RCC 7860 (cell line): ENCODE measurements around the gene POU5F1.
"Not testable (repeated sequence)": the region's sequence is repeated elsewhere in the genome, so short reads cannot be mapped to it uniquely, and the experiment has no call there.

Experiments used
- DNase-seq: peaks from one replicate; pipeline ENCODE4 v3.0.0-alpha.2; 2015; ENCODE audit warnings: low spot score
- FAIRE-seq: peaks from 2 replicates; lab custom pipeline; 2012; peaks lifted over from hg19 to GRCh38; lab: Jason Lieb, UNC

POU5F1 gene

DNA sequence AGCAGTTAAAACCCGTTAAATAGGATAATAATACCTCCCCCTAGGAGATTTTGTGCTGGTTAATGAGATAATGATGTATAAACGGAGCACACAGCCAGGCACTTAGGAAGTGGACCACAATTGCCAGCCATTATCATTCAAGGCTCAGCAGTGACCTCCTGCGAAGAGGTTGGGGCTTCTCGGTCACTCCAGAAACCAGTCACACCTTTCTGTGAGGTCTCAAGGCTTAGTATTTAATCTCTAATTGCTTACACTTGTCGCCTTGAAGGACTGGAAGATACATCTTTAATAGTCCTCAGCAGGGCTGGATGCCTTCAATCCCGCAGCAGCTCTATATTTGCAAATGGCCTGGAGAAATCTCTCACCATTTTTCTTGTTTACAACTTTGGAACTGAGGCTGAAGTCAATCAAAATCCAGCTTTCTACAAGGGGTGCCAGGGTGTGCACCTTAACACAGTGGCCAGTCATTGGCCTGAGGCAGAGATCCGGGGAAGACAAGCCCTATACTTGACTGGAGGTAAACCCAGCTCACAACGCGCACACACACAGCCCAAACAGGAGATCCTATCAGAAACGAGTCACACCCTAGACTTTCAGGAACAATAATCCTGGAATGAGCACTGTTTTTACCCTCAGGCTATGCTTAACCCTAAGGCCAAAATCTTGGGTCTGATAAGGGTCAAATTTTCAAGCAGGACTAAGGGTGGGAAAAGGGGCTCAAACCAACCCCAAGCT lies 1.2 kb downstream of the POU5F1 start:
- FAIRE-seq (no peak), DNase-seq (no peak)

DNA sequence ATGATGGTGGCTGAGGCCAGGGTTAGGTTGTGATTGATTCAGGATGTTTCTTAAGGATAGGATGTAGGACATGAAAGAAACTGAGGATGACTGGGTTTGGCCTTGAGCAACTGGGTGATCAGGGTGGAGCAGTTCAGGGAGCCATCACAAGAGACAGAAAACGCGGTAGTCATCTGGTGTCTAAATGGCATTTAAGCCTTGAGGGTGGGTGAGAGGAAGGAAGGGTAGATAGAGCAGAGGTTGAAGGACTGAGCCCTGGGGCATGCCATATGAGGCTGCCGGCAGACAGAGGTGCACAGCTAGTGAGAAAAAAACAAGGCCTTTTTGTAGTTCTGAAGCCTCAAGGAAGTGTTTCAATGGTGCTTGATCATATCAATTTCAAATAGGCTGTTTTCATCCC lies 1.9 kb downstream of the POU5F1 start:
- no peak for FAIRE-seq
- DNase-seq = no peak

DNA sequence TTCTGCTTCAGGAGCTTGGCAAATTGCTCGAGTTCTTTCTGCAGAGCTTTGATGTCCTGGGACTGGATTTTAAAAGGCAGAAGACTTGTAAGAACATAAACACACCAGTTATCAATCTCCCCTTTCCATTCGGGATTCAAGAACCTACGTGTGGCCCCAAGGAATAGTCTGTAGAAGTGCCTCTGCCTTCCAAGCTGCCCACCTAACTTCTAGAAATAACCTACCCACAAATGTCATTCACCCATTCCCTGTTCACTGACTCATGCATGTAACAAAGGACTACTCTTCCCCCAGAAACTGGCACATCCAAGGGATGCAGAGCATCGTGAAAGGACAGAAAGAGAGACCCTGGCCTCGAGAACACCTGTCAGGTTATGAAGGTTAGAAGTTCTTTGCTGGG lies 4.5 kb downstream of the POU5F1 start:
- FAIRE-seq (no peak), DNase-seq (no peak)

DNA sequence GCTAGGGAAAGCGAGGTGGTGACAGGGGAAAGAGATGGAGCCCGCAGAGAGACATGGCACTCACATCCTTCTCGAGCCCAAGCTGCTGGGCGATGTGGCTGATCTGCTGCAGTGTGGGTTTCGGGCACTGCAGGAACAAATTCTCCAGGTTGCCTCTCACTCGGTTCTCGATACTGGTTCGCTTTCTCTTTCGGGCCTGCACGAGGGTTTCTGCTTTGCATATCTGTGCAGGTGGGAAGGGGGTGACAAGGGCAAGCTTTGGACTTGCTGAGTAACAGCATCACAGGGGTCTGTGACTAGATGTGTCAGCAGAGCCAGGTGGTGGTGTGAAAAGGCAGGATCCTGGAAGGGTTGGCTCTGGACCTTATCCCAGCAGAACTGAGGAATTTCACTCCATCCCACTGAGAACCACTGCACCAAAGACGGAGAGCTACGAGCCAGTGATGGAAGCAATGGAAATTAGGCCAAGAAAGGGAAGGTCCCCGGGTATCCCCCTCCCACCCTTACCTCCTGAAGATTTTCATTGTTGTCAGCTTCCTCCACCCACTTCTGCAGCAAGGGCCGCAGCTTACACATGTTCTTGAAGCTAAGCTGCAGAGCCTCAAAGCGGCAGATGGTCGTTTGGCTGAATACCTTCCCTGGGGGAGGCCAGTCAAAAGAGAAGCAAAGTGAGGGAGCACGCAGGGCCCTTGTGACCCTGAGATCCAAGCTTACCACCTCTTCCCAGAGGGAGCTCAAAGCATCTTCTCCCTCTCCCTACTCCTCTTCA lies 5.2 kb downstream of the POU5F1 start:
- DNase-seq, FAIRE-seq: not testable (repeated sequence)

DNA sequence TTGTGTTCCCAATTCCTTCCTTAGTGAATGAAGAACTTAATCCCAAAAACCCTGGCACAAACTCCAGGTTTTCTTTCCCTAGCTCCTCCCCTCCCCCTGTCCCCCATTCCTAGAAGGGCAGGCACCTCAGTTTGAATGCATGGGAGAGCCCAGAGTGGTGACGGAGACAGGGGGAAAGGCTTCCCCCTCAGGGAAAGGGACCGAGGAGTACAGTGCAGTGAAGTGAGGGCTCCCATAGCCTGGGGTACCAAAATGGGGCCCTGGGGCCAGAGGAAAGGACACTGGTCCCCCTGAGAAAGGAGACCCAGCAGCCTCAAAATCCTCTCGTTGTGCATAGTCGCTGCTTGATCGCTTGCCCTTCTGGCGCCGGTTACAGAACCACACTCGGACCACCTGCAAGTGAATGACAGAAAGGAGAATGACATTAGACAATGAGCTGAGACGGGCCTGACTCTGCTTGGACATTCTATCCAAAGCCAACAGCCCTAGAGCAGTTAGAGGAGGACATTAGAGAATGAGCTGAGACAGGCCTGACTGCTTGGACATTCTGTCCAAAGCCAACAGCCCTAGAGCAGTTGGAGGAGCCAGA lies 5.9 kb downstream of the POU5F1 start:
- not testable (repeated sequence) for FAIRE-seq

DNA sequence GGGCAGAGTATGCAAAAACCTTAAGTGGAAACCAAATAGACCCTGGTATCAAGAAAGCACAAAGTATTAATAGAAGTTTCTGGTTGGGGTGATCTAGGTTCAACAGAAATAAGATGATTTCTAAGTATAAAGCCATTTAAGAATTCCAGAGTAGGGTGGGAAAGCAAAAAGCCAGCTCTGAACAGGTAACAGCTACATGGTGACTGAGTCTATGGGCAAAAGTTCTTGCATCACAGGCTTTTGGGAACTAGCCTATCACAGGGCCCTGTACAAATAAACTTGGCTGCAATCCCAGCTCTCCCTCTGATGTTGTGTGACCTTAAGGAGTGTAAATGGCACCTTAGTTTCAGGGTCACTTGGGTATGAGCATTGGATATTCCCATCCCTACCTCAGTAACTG lies 6.6 kb downstream of the POU5F1 start:
- FAIRE-seq = no peak
- no peak for DNase-seq

More for the DNA sequence above, 5.9 kb downstream of the POU5F1 start:
- DNase-seq = not testable (repeated sequence)

DNA sequence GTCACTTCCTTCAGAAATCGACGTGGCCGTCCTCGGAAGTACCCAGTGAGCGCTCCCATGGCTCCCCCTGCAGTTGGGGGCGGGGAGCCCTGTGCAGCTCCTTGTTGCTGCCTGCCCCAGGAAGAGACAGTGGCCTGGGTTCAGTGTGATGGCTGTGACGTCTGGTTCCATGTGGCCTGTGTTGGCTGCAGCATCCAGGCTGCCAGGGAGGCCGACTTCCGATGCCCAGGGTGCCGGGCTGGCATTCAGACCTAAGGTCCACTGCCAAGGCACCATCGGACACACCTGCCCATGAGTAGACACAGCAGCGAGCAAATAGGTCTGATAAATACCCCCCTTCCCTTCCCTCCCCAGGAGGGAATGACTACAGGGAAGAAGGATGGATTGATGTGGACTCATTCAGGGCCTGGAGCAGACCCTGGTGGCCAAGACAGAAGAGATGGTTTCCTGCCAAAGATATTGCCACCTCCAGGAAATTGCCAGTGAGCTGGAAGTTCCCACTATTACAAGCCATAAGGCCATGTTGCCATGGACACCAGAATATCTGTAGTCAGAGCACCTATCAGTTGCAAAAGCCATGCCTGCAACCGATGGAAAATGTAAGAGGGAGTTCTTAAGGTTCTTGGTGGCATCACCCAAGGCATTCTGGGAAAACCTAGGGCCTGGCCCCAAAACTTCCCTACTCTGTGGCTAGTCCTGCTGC lies 7.9 kb downstream of the POU5F1 start:
- DNase-seq (no peak), FAIRE-seq (no peak)

DNA sequence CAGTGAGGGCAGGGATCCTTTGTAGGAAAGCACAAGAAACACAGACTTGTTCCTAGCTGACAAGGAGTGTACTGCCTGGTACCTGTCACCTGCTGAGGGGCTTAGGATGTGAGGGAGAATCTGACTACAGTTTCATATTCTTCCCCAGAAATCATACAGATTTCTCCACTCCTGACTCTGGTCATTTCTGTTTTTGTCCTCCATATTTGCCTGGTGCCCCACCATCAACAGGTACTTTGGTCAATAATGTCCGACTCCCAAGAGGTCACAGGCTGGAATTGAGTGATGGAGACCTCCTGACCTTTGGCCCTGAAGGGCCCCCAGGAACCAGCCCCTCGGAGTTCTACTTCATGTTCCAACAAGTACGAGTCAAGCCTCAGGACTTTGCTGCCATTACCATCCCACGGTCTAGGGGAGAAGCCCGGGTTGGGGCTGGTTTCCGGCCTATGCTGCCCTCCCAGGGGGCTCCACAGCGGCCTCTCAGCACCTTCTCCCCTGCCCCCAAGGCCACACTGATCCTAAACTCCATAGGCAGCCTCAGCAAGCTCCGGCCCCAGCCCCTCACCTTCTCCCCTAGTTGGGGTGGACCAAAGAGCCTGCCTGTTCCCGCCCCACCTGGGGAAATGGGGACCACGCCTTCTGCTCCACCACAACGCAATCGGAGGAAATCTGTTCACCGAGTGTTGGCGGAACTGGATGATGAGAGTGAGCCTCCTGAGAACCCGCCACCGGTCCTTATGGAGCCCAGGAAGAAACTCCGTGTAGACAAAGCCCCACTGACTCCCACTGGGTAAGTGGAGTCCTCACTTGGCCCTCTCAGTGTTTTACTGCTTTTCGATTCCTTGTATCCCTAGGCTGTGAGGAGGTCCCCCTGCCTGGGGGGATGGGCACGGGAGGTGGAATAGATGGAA lies 9.0 kb downstream of the POU5F1 start:
- DNase-seq (no peak), FAIRE-seq (no peak)

DNA sequence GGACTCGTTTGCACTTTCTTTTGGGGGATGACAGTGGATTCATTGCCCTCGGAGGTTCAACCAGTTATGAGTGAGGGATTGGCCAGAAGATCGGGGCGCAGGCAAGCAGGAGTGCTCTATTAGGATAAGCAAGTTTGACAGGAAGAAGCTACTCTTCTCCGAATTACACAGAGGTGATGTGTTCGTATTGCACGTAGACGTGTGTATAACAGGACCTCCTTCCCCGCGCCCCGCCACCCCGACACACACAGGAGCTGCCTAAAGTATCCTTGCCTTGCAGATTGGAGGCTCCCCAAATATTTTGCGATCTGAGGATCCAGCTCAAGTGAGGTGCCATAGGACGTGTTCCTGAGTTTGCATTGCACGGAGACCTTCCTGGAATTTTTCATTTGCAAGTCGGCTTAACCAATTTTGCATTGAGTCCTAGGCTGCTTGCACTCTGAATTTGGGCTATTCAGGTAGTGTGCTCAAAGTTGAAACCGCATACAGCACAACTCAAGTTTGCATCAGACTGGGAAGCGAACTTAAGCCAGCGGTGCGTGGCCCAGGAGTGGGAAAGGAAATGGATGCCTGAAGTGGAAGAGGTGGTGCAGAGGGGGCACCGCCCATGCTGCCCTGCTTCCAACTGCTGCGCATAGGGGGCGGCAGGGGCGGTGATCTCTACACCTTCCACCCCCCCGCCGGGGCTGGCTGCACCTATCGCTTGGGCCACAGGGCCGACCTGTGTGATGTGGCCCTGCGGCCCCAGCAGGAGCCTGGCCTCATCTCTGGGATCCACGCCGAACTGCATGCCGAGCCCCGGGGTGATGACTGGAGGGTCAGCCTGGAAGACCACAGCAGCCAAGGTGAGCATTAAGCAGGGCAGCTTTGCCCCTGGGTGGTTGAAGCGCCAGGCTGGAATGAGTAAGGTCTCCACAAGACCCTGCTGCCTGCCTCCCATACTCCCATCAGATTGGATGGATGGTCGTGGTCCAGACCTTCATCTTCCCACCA lies 11.3 kb downstream of the POU5F1 start:
- peak; percentile 35 for DNase-seq
- FAIRE-seq = no peak

DNA sequence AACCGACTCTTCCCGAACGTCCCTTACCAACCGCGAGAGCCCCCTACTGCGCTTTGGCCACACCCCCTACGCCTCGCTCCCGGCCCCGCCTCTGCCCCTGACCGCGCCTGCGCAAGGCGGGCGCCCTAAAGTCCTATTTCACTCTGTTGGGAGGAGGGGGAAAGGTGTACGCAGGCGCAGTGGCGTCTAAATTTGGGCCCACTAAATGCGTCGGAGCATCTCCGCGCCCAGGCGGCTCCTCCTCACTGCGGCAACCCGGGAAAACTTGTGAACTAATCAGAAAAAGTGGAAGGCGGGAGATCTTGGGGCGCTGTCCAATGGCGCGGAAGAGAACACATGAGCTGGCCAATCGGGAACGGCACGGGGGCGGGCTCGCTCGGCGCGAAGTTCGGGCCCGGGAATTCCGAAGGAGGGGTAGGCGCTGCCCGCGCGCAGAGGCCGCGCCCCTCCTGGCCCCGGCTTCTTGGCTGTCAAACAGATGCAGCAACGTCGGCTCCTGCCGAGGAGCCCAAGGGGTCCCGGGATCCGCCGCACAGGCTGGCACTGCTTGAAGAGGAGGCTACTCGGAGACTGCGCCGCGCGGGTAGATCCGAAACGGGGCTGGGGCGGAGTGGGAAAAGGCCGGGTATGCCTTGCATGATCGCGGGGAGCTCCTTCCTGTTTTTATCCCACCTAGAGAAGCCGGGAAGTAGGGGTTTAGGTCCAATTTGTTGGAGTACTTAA lies 12.2 kb downstream of the POU5F1 start, which contains the start of gene TCF19:
Gene TCF19 (plus strand): TSS at position 450 of the 723 bp plus-strand sequence. CDS start 881 bp downstream, outside the sequence.
- FAIRE-seq (peak; percentile 87), DNase-seq (peak; percentile 97)

DNA sequence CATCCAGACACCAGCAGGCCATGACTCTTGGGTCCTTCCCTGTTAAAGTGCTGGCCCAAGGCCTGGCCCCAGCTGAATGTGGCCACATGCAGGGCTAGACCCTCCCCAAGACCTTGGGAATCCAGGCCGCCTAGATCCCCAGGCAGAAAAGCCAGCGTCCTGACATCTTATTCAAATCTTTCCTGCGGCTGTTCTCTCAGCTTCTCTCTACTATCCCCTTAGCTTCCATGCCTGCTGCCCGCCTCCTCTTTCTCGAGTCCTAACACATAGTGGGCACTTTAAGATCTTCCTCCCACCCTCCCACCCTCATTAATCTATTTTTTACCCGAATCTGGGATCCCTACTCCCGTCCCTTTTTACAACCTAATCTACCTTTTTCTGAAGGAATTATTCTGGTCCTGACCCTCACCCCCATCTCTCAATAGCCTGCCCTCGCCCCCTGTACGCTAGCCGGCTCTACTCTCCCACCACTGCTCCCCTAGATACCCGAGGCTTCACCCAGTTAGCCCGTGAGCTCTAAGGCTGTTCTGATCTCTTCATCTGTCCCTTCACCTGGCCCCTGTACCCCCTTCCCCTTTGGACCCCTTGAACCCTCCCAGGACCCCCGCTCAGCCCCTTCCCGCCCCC lies 12.9 kb downstream of the POU5F1 start, which contains the start of gene CCHCR1:
Gene CCHCR1 (minus strand): TSS at position 290 of the 627 bp plus-strand sequence. CDS start 202 bp downstream, at position 88.
- FAIRE-seq = no peak
- no peak for DNase-seq

DNA sequence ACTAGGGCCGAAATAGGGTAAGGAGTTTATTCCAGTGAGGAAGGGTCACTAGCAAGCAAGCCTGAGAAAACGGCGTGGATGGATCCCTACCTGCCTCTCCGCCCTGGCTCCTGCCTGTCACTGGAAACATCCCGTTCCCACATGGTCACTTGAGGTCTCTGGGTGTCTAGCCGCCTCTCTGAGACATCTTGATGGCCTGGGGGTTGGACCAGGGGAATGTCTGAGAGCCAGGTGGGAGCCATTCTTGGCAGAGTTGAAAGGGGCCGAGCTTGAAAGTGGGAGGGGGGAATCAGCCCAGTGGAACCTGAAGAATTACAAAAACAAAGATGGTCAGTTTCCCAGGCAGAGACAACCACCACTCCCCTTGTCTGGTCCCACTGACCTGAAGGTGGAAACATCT lies 13.8 kb downstream of the POU5F1 start:
- FAIRE-seq (no peak), DNase-seq (no peak)

DNA sequence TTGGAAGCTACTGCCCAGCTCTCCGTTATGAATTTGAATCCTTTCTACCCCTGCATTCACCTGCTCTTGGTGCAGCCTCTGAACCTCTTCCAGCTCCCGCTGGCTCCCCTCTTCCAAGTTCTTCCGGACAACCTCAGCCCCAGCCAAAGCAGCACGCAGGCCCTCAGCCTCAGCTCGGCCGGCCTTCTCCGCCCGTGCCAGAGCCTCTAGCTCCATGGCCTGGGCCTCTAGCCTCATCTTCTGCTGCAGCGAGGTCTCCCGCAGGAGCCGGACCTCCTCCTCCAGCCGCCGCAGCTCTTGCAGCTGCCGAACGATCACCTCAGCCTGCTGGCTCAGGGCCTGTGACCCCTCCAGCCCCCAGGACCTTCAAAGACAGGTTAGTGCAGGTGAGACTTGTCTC lies 16.0 kb downstream of the POU5F1 start:
- FAIRE-seq (no peak), DNase-seq (no peak)

DNA sequence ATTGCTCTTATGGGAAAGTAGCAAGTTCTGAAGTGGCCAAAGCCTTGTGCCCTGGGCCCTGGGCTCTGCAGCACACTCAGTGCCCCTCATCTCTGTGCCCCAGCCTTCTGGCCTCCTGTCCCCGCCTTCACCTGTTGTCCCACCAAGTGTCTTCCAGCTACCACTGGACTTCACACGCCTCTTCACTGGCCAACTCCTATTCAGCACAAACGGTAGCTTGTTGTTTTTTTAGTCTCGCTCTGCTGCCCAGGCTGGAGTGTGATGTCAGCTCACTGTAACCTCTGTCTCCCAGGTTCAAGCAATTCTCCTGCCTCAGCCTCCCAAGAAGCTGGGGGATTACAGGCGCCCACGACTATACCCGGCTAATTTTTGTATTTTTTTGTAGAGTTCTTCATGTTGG lies 17.7 kb downstream of the POU5F1 start:
- FAIRE-seq = peak; percentile 69
- peak; percentile 65 for DNase-seq

DNA sequence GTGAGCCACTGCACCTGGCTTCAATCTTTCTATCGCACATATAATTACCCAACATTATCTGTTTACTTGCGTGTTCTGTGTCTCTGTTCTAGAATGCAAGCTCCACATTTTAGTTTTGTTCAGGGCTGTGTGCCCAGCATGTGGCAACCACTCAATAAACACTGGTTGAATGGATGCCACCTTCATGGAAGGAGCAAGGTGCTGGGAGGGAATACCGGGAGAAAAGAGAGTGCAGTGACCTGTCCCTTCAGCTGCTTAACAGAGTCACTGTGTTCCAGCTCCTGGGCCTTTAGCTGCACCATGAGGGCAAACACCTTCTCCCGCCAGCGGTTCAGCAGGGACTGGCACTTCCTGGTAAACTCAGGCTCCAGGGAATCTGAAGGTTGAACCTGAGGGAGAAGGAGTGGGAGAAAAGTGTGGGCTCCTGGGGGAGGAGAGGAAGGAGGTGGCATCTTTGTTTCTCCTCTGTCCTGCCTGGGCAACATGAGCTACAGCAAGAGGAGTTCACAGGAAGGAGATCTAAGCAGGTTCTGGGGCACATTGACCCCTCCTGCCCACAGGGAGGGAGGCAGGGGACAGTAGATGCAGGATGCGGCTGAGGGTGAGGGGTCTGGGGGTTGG lies 20.5 kb downstream of the POU5F1 start:
- no peak for FAIRE-seq
- DNase-seq = no peak

DNA sequence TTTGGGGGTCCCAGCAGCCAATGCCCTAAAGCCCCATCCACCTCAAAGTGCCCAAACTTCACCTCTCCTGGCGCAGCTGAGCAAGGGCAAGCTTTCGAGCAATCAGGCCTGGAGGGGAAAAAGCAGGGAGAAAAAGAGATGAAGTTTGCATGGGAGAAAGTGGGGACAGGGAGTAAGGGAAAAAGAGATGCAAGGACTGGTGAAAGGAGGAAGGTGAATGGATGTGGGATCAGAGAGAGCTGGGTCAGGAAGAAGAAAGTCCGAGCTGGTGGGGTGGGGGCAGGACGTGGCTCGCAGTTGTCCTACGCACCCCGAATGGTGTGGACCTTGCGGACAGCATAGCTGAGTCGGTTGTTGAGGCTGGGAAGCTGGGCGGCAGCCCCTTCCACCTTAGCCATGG lies 25.1 kb downstream of the POU5F1 start:
- no peak for FAIRE-seq

DNA sequence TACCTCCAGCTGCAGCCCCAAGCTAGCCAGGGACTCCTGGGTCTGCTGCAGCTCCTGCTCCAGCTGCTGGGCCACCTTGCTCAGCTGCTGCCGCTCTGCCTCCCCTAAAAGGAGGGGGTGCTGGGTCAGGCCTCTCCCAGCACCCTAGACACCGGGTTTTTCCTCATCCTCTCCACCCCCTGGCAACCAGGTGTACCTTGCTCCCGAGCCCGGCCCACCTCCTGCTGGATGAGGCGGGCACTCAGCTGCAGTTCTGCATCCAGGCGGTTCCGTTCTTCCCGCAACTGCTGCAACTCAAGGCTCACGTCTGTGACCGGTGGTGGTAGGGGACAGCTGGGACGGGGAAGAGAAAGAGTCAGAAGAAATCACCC lies 25.5 kb downstream of the POU5F1 start:
- DNase-seq (no peak), FAIRE-seq (no peak)

More for the DNA sequence above, 25.1 kb downstream of the POU5F1 start:
- no peak for DNase-seq
